Keratinocyte (primary cell): ENCODE data around the gene CAMKMT. TPM values are rescaled to one million over a fixed set of nuclear protein-coding genes. Genes with fewer than 3 reads are reported as not detected.

ENCODE experiments used
- DNase-seq: peaks from one replicate; pipeline ENCODE4 v3.0.0-alpha.2; 2011; ENCODE audit warnings: low read depth, missing footprints, low spot score
- FAIRE-seq: peaks from 2 replicates; lab custom pipeline; 2011; peaks lifted over from hg19 to GRCh38; lab: Jason Lieb, UNC
- H2AFZ ChIP-seq: 2 replicates; pipeline ENCODE4 v1.6.0; 2012; ENCODE audit warnings: low read length, control low read depth, inconsistent platforms; ENCODE audit not compliant: control insufficient read depth
- H3K27ac ChIP-seq: 2 replicates; pipeline ENCODE4 v1.5.1; 2011; ENCODE audit warnings: low read length; ENCODE audit not compliant: control insufficient read depth, insufficient read depth
- H3K27me3 ChIP-seq: 3 replicates; pipeline ENCODE4 v1.6.0; 2011; ENCODE audit warnings: low read length; ENCODE audit not compliant: control insufficient read depth, insufficient read depth; ENCODE audit errors: extremely low read depth
- H3K36me3 ChIP-seq, 2 experiments: 2 replicates in 1 of 2; 3 replicates in 1 of 2; pipeline ENCODE4 v1.5.1; 2011; ENCODE audit warnings: low read length in 2 of 2, mild to moderate bottlenecking in 1 of 2; ENCODE audit not compliant: control insufficient read depth in 2 of 2, insufficient read depth in 2 of 2; ENCODE audit errors: extremely low read depth in 1 of 2
- H3K4me1 ChIP-seq: 3 replicates; pipeline ENCODE4 v1.5.1; 2011; ENCODE audit warnings: low read length; ENCODE audit not compliant: control insufficient read depth, insufficient read depth; ENCODE audit errors: extremely low read depth
- H3K4me2 ChIP-seq: 3 replicates; pipeline ENCODE4 v1.6.0; 2011; ENCODE audit warnings: low read depth, low read length; ENCODE audit not compliant: control insufficient read depth, insufficient read depth; ENCODE audit errors: extremely low read depth
- H3K4me3 ChIP-seq, 3 experiments: fragments of 200-600 bp in 1 of 3; sonication (generic) in 1 of 3; 2 replicates in 2 of 3; 3 replicates in 1 of 3; pipeline ENCODE4 v1.5.1; 2011 to 2016; ENCODE audit warnings: low read length in 3 of 3, mild to moderate bottlenecking in 3 of 3, control low read depth in 2 of 3, inconsistent platforms in 1 of 3, low read depth in 1 of 3, mixed read lengths in 1 of 3, mixed run types in 1 of 3, moderate library complexity in 1 of 3; ENCODE audit not compliant: control insufficient read depth in 2 of 3, insufficient read depth in 2 of 3; ENCODE audit errors: extremely low read depth in 1 of 3
- H3K79me2 ChIP-seq: 2 replicates; pipeline ENCODE4 v1.6.0; 2012; ENCODE audit warnings: low read length; ENCODE audit not compliant: control insufficient read depth, insufficient read depth
- H3K9ac ChIP-seq: 3 replicates; pipeline ENCODE4 v1.6.0; 2011; ENCODE audit warnings: low read length; ENCODE audit not compliant: control insufficient read depth, insufficient read depth; ENCODE audit errors: extremely low read depth
- H3K9me1 ChIP-seq: 3 replicates; pipeline ENCODE4 v1.6.0; 2011; ENCODE audit warnings: low read length; ENCODE audit not compliant: control insufficient read depth, insufficient read depth; ENCODE audit errors: extremely low read depth
- H3K9me3 ChIP-seq: 2 replicates; pipeline ENCODE4 v1.5.1; 2012; ENCODE audit warnings: low read depth, low read length; ENCODE audit not compliant: control insufficient read depth
- H4K20me1 ChIP-seq: 3 replicates; pipeline ENCODE4 v1.6.0; 2011; ENCODE audit warnings: low read length; ENCODE audit not compliant: control insufficient read depth, insufficient read depth; ENCODE audit errors: extremely low read depth
- CTCF ChIP-seq, 3 experiments: IDR thresholded peaks in 1 of 3; conservative IDR thresholded peaks in 1 of 3; optimal IDR thresholded peaks in 1 of 3; 2 replicates in 2 of 3; 3 replicates in 1 of 3; pipeline versions ENCODE3 to v1.5.1; 2011; ENCODE audit warnings: low read length in 3 of 3, mild to moderate bottlenecking in 3 of 3, moderate library complexity in 2 of 3, control low read depth in 1 of 3, inconsistent platforms in 1 of 3; ENCODE audit not compliant: insufficient read depth in 2 of 3; ENCODE audit errors: extremely low read depth in 1 of 3
- EZH2 ChIP-seq: IDR thresholded peaks from one replicate; pipeline ENCODE4 v1.6.1; 2012; ENCODE audit warnings: inconsistent platforms, mild to moderate bottlenecking, low read length, moderate library complexity
- dilution Hi-C: fragments of 300-500 bp; cut with MboI; formaldehyde crosslinking; loops from one replicate; pipeline ENCODE4 v1.7.0; 2020; ENCODE audit warnings: low sequenced_read_pairs; ENCODE audit not compliant: extremely low pct_ligation_motif_present
- polyA plus RNA-seq, 5 experiments: library from polyadenylated mRNA; depleted of rRNA in 3 of 5; stranded (reverse) in 3 of 5; stranded (forward) in 1 of 5; unstranded in 1 of 5; fragments of >200 nt; gene quantifications; 1 replicate in 1 of 5; 2 replicates in 3 of 5; 3 replicates in 1 of 5; pipeline versions ENCODE4 v1.2.1 to v1.2.3, GENCODE V29; 2011 to 2012; ENCODE audit warnings: missing spikeins in 2 of 5, low read depth in 1 of 5, low replicate concordance in 1 of 5

CAMKMT gene
- polyA plus RNA-seq, 1 donor (not counting 4 experiments of a cell fraction or from before 2014, with no cell fraction given): 9.9 TPM

- H3K27me3 ChIP-seq: no peaks in the 10 kb centered on the region
- dilution Hi-C loops: no loop called here
- peak in 2 of 3 experiments; percentile 20 to 25 for TF ChIP-seq CTCF (optimal IDR thresholded peaks at IDR 0.05 in 1 of 3, IDR thresholded peaks at IDR 0.05 in 1 of 3, conservative IDR thresholded peaks at IDR 0.05 in 1 of 3; ENCODE audit: extremely low read depth in 1 of 3, insufficient read depth in 2 of 3, low read length in 3 of 3)
- TF ChIP-seq EZH2: no peak
- no peak for DNase-seq
- no peak overlapping the region for H3K4me2 ChIP-seq
- no peak for FAIRE-seq
- H3K4me1 ChIP-seq: no peaks in the 10 kb centered on the region
- no peaks in the 10 kb centered on the region for H3K9me3 ChIP-seq
- H3K4me3 ChIP-seq: no peak overlapping the region
- no peak overlapping the region for H3K9ac ChIP-seq
- no peak overlapping the region for H3K27ac ChIP-seq
- peaks cover 1 to 10% of the 10 kb centered on the region in 2 experiments for H3K36me3 ChIP-seq
- no peaks in the 10 kb centered on the region for H3K9me1 ChIP-seq
- H2AFZ ChIP-seq: no peak overlapping the region
- no peaks in the 10 kb centered on the region for H3K79me2 ChIP-seq
- no peaks in the 10 kb centered on the region for H4K20me1 ChIP-seq
Measured at GRCh38 chr2:44342854-44343253, 18.9 kb upstream of the CAMKMT start.

DNA sequence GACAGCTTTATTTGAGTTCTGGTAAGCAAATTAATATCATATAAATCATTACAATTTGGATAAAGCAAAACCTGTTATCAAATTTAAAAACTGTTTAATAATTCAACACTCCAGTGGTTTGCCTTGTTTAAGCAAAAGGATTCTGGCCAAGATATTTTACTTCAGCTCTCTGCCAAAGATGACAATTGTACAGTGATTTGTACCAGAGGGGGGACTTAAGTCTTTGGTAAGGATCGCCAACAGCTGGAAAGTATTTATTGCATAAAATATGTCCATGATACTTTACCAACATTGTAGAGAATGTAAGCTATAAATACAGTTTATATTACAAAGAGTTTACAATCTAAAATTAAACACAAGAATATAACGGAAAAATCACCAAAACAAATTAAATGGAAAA lies 14.2 kb upstream of the CAMKMT start:
- Histone ChIP-seq H3K4me3 (no peak overlapping the region), H3K4me1 (no peaks in the 10 kb centered on the region), H2AFZ (no peak overlapping the region), H3K9me1 (no peaks in the 10 kb centered on the region), H3K9ac (no peak overlapping the region), H3K36me3 (peaks cover 0 to 1% of the 10 kb centered on the region in 2 experiments), H3K9me3 (no peaks in the 10 kb centered on the region), H3K27ac (no peak overlapping the region), H4K20me1 (no peaks in the 10 kb centered on the region), H3K4me2 (no peak overlapping the region), H3K27me3 (no peaks in the 10 kb centered on the region), H3K79me2 (no peaks in the 10 kb centered on the region)
- dilution Hi-C loops: no loop called here
- TF ChIP-seq CTCF (optimal IDR thresholded peaks at IDR 0.05 in 1 of 3, IDR thresholded peaks at IDR 0.05 in 1 of 3, conservative IDR thresholded peaks at IDR 0.05 in 1 of 3; ENCODE audit: extremely low read depth in 1 of 3, insufficient read depth in 2 of 3, low read length in 3 of 3): no peak
- TF ChIP-seq EZH2: no peak
- DNase-seq (no peak), FAIRE-seq (no peak)
